Brain microvascular endothelial cell (primary cell): ENCODE data around the gene ADGRG6.

Experiments
- DNase-seq: peaks from one replicate; pipeline ENCODE4 v3.0.0-alpha.2; 2020
- H3K27ac ChIP-seq: fragments of 250-450 bp; sonication (Bioruptor Pico); 2 replicates; pipeline ENCODE4 v1.5.1; 2020; ENCODE audit warnings: mild to moderate bottlenecking, moderate library complexity
- H3K27me3 ChIP-seq: fragments of 250-450 bp; sonication (Bioruptor Pico); replicated peaks from 2 replicates; pipeline ENCODE4 v1.5.1; 2020; ENCODE audit warnings: mild to moderate bottlenecking
- H3K36me3 ChIP-seq: fragments of 250-450 bp; sonication (Bioruptor Pico); replicated peaks from 2 replicates; pipeline ENCODE4 v1.5.1; 2020; ENCODE audit warnings: mild to moderate bottlenecking
- H3K4me3 ChIP-seq: 2 replicates; pipeline ENCODE4 v1.5.1; 2011; ENCODE audit warnings: low read depth, mild to moderate bottlenecking, control low read depth, low read length, moderate library complexity
- CTCF ChIP-seq: IDR thresholded peaks from 2 replicates; pipeline ENCODE4 v1.5.1; 2011; ENCODE audit warnings: low read depth, mild to moderate bottlenecking, moderate library complexity, low read length, control low read depth, inconsistent platforms; ENCODE audit errors: missing control alignments
- in situ Hi-C: cut with HindIII; loops from 2 replicates; pipeline ENCODE4 v1.10.0; 2017; ENCODE audit warnings: low sequenced_read_pairs, low pct_ligation_motif_present

Gene ADGRG6

GRCh38 chr6:142459271-142459670 lies 157.5 kb downstream of the ADGRG6 start:
- in situ Hi-C loops, result no loop called here
- Histone ChIP-seq H3K27me3 (no peaks in the 10 kb centered on the region), H3K36me3 (no peaks in the 10 kb centered on the region), H3K4me3 (no peak overlapping the region), H3K27ac (no peak overlapping the region)
- DNase-seq, result no peak
- no peak for TF ChIP-seq CTCF

GRCh38 chr6:142462260-142462659 lies 160.5 kb downstream of the ADGRG6 start:
- no peak for DNase-seq
- Histone ChIP-seq H3K36me3 (no peaks in the 10 kb centered on the region), H3K4me3 (no peak overlapping the region), H3K27me3 (no peaks in the 10 kb centered on the region), H3K27ac (no peak overlapping the region)
- in situ Hi-C loops, result no loop called here
- TF ChIP-seq CTCF, result peak; percentile 25

GRCh38 chr6:142463988-142464387 lies 162.2 kb downstream of the ADGRG6 start:
- Histone ChIP-seq H3K27ac (no peak overlapping the region), H3K4me3 (no peak overlapping the region), H3K36me3 (no peaks in the 10 kb centered on the region), H3K27me3 (no peaks in the 10 kb centered on the region)
- DNase-seq, result no peak
- in situ Hi-C loops, result no loop called here
- no peak for TF ChIP-seq CTCF

- no peak overlapping the region for H3K27ac ChIP-seq
- in situ Hi-C loops, result no loop called here
Observed at GRCh38 chr6:142469220-142469619, 167.4 kb downstream of the ADGRG6 start.

GRCh38 chr6:142470421-142470820 lies 168.6 kb downstream of the ADGRG6 start:
- no peak overlapping the region for H3K27ac ChIP-seq
- H3K27me3 ChIP-seq, result no peaks in the 10 kb centered on the region
- no peak for TF ChIP-seq CTCF
- in situ Hi-C loops, result no loop called here
- H3K4me3 ChIP-seq, result no peak overlapping the region
- H3K36me3 ChIP-seq, result no peaks in the 10 kb centered on the region
- DNase-seq, result no peak

More at GRCh38 chr6:142469220-142469619, 167.4 kb downstream of the ADGRG6 start:
- no peak for TF ChIP-seq CTCF
- Histone ChIP-seq H3K36me3 (no peaks in the 10 kb centered on the region), H3K4me3 (no peak overlapping the region), H3K27me3 (no peaks in the 10 kb centered on the region)
- DNase-seq, result no peak

GRCh38 chr6:142474531-142475289 lies 172.9 kb downstream of the ADGRG6 start:
- Histone ChIP-seq H3K27ac (no peak overlapping the region), H3K4me3 (no peak overlapping the region), H3K36me3 (no peaks in the 10 kb centered on the region), H3K27me3 (no peaks in the 10 kb centered on the region)
- DNase-seq, result peak; percentile 52
- peak; percentile 71 for TF ChIP-seq CTCF
- in situ Hi-C loops, result no loop called here
